PC-9 (cell line): ENCODE data around the gene LMO4.

ENCODE experiments used
- EZH2 ChIP-seq: fragments of 200-600 bp; sonication (generic); IDR thresholded peaks from 2 replicates; pipeline ENCODE4 v1.8.0; 2017; ENCODE audit warnings: antibody characterized with exemption, low read depth
- TF ChIP-seq, protein P1 (sequence below): fragments of 200-600 bp; sonication (generic); conservative IDR thresholded peaks from 2 replicates; pipeline ENCODE4 v1.6.1; 2017; ENCODE audit warnings: mixed run types, antibody characterized with exemption, mild to moderate bottlenecking, moderate library complexity

DNA sequence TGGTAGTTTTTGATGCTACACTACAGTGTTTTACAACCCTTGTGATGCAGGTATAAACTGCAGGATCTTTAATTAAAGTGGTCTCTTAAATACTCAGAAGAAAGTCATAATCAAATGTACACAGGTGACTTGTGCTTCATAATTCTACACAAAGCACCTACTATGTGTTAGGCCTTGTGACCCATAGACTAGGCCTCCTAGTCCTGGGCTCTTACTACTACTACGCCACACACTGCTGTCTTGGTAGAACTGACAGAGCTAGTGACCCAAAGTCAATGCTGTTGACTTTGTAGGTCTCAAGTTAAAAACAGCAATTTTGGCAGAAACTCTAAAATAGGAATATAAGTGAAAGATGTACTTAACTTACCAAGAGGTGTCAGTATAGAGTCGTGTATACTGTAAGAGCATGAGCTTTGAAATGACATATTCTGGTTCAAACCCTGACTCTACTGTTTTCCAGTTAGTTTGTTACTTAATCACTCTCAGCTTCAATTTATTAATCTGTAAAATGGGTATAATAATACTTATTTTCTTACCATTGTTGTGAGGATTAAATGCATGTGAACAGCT is 48.6 kb upstream of the LMO4 start:
- TF ChIP-seq, protein P1, sequence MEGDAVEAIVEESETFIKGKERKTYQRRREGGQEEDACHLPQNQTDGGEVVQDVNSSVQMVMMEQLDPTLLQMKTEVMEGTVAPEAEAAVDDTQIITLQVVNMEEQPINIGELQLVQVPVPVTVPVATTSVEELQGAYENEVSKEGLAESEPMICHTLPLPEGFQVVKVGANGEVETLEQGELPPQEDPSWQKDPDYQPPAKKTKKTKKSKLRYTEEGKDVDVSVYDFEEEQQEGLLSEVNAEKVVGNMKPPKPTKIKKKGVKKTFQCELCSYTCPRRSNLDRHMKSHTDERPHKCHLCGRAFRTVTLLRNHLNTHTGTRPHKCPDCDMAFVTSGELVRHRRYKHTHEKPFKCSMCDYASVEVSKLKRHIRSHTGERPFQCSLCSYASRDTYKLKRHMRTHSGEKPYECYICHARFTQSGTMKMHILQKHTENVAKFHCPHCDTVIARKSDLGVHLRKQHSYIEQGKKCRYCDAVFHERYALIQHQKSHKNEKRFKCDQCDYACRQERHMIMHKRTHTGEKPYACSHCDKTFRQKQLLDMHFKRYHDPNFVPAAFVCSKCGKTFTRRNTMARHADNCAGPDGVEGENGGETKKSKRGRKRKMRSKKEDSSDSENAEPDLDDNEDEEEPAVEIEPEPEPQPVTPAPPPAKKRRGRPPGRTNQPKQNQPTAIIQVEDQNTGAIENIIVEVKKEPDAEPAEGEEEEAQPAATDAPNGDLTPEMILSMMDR = peak; percentile 53; the same call in 1 of the 2 replicates
- TF ChIP-seq EZH2 = no peak
